HG03432 (cell line): ENCODE measurements around the gene PTPRZ1.

ENCODE experiments used
- ATAC-seq: cut with Tn5 transposase; IDR thresholded peaks from one replicate; pipeline ENCODE4 v1.9.1; 2021; ENCODE audit warnings: mild to moderate bottlenecking, moderate library complexity; ENCODE audit not compliant: unreplicated experiment

The PTPRZ1 gene

GRCh38 chr7:121890833-121891232 lies 17.9 kb downstream of the PTPRZ1 start:
- no peak for ATAC-seq

GRCh38 chr7:121891731-121892130 lies 18.8 kb downstream of the PTPRZ1 start:
- no peak for ATAC-seq

GRCh38 chr7:121901026-121901425 lies 28.1 kb downstream of the PTPRZ1 start:
- ATAC-seq: peak; percentile 77

- no peak for ATAC-seq
Observed at GRCh38 chr7:121904120-121904519, 31.2 kb downstream of the PTPRZ1 start.

GRCh38 chr7:121908042-121908441 lies 35.1 kb downstream of the PTPRZ1 start:
- no peak for ATAC-seq

GRCh38 chr7:121909716-121910345 lies 36.9 kb downstream of the PTPRZ1 start:
- no peak for ATAC-seq

GRCh38 chr7:121913947-121914675 lies 41.1 kb downstream of the PTPRZ1 start:
- ATAC-seq: no peak

DNA sequence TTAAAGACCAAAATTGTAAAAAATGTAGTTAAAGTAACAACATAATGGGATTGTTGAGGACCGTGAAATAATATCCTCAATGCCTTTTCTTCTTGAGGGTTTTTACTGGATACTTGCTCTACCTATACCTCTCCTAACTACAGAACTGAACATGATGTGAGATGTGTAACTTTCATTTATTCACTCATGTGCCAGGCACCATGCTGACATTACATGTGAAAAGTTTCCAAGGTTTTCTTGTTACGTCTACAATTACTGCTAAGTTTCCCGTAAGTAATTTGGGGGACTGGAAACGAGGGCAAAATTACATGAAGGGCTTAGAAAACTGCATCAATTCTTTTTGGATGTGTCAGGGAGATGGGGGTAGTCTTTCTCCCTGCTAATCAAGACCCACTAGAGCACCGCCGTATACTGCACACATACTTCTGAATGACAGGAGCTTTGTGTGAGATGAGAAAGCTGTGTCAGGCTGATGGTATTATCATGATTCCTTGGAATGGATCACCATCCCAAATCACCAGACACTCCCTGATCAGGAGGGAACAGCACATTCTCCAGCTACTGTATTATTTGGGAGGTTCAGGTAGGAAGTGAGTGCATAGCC lies 41.8 kb downstream of the PTPRZ1 start:
- no peak for ATAC-seq

DNA sequence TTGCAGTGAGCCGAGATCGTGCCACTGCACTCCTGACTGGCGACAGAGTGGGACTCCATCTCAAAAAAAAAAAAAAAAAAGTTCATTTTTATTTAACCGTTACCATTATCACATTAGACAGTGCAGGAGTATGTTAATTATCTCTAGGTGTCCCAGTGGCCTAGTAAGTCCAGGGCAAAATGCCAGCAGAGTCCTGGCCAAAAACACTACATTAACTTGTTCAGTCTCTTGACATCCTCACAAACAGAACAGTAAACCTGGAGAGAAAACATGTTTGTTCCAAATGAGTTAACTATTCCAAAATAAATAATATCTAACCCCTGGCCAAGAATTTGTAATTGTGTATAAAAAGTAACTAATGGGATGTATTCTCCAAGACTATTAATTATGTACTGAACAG lies 43.2 kb downstream of the PTPRZ1 start:
- ATAC-seq: no peak

GRCh38 chr7:121919986-121920385 lies 47.0 kb downstream of the PTPRZ1 start:
- ATAC-seq: no peak

- no peak for ATAC-seq
Observed at GRCh38 chr7:121924269-121925186, 51.6 kb downstream of the PTPRZ1 start.

GRCh38 chr7:121931149-121931902 lies 58.4 kb downstream of the PTPRZ1 start:
- ATAC-seq: no peak

- ATAC-seq: no peak
Observed at GRCh38 chr7:121932768-121933167, 59.8 kb downstream of the PTPRZ1 start.

GRCh38 chr7:121936951-121937623 lies 64.1 kb downstream of the PTPRZ1 start:
- no peak for ATAC-seq

DNA sequence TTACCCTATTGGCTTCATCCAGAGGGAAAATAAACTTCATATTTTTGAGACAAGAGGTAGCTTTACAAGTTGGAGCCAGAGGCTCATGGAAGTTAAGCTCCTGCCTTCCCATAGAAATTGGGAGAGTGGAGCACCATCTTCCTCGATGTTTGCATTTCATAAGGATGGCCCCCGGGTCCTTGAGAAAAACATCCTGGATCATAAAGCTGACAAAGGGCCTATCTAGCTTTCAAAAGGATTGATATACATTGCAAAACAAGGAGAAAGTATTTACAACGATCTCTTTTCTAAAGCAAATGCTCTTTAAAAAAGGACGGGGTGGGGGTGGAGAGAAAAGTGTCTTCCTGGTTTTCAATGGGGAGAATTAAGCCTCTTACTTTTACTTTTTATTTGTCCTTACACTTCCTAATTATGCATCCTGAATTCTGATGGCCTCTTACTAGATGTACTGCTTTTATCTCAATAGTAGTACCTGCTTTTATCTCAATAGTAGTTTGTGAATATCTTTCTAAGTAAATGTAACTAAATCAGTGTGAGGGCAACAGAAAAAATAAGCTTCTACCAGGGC lies 65.6 kb downstream of the PTPRZ1 start:
- no peak for ATAC-seq

DNA sequence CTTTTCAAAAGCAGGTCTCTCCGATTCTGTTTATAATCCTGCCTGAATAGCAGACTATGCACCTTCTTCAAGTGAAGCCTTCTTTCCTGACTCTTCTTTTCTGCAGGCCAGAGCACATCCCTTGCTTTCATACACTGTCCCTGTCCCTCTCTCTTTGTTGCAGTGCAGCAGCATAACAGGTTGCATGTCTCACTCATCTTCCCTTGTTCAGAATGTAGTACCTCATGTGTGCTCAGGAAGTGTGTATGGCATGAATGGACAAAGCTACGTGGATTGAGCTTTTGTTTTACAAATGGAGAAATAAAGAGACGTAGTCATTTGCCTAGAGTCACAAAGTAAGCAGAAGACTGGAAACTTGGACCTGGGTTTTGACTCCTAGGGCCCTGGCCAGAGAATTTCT lies 68.0 kb downstream of the PTPRZ1 start:
- no peak for ATAC-seq

DNA sequence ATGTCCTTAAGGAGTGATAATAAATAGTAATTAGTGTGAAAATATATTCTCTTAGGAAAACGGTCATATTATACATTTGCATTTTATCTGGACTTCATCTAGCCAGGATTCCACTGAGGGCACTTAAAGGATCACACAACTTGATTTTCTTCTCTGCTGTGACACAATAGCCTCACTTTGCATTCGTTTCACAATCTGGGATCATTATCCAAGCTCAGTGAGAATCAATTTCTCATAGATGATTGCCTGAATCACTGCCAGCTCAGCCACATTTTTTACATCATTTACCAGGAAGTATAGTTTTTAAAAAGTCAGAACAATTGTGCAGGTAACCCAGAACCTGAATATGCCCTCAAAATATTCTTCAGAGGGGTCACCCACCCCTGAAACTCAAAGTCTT lies 68.9 kb downstream of the PTPRZ1 start:
- no peak for ATAC-seq

DNA sequence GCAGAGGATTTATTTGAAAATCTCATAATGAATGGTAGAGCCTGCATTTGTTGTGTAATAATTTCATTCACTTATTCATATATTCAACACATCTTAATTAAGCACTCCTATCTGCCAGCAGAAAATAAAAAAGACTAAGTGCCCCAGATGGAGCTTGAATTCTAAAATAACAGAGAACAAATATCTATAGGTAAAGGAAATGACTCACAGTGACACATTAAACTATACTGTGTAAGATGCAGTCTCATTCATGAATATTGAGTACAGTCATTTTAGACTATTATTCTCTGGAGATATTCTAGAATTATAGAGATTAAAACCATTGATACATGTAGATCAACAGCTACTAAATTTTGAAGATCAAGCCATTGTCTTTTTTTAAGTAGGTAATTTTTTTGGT lies 72.1 kb downstream of the PTPRZ1 start:
- no peak for ATAC-seq

GRCh38 chr7:121945480-121946236 lies 72.7 kb downstream of the PTPRZ1 start:
- no peak for ATAC-seq
